Thymus (tissue), 11 donors: ENCODE measurements around the gene XPO5. TPM values are rescaled to one million over a fixed set of nuclear protein-coding genes. Genes with fewer than 3 reads are reported as not detected.
A peak's percentile ranks its signal among the peaks of the same experiment; 100 is the strongest.

ENCODE experiments used
- DNase-seq, 9 donors: peaks; one replicate each; pipeline ENCODE4 v3.0.0-alpha.2; 2013; ENCODE audit warnings: low spot score in 9 of 9, low read depth in 6 of 9, missing footprints in 1 of 9
- H3K27ac ChIP-seq, 2 donors: one replicate each; pipeline ENCODE4 v1.5.1; 2013; ENCODE audit warnings: control low read depth in 1 of 2, low read depth in 1 of 2, low read length in 1 of 2, mild to moderate bottlenecking in 1 of 2, moderate library complexity in 1 of 2
- H3K27me3 ChIP-seq, 2 donors: one replicate each; pipeline ENCODE4 v1.5.1; 2013; ENCODE audit warnings: low read length in 1 of 2; ENCODE audit not compliant: control insufficient read depth in 2 of 2, insufficient read depth in 1 of 2
- H3K36me3 ChIP-seq, 2 donors: one replicate each; pipeline ENCODE4 v1.5.1; 2013; ENCODE audit warnings: low read length in 1 of 2, mild to moderate bottlenecking in 1 of 2, moderate library complexity in 1 of 2; ENCODE audit not compliant: control insufficient read depth in 2 of 2, insufficient read depth in 2 of 2
- H3K4me1 ChIP-seq, 2 donors: one replicate each; pipeline ENCODE4 v1.5.1; 2013; ENCODE audit warnings: low read length in 2 of 2; ENCODE audit not compliant: control insufficient read depth in 2 of 2, insufficient read depth in 2 of 2
- H3K4me3 ChIP-seq, 2 donors: one replicate each; pipeline ENCODE4 v1.5.1; 2013; ENCODE audit warnings: low read length in 2 of 2, control low read depth in 1 of 2, mild to moderate bottlenecking in 1 of 2
- H3K9me3 ChIP-seq, 2 donors: one replicate each; pipeline ENCODE4 v1.5.1; 2013; ENCODE audit warnings: low read length in 1 of 2, mild to moderate bottlenecking in 1 of 2; ENCODE audit not compliant: control insufficient read depth in 2 of 2, insufficient read depth in 1 of 2
- WGBS: extraction: QIAGEN DNeasy Blood & Tissue Kit; methylation state at CpG from one replicate; pipeline ENCODE4 v1.1.7; 2013; 5-methylcytosine and 5-hydroxymethylcytosine counted together
- polyA plus RNA-seq: library from polyadenylated mRNA; stranded (reverse); fragments of 200-250 nt; gene quantifications from one replicate; pipeline ENCODE4 v1.2.3, GENCODE V29; 2013
- total RNA-seq: library from RNA; stranded (reverse); fragments of 120-200 nt; gene quantifications from one replicate; pipeline ENCODE4 v1.2.4, GENCODE V29; 2013
- donor health status: healthy.

The XPO5 gene
- total and polyA plus RNA-seq, 2 donors = 16.7 to 22.4 TPM

GRCh38 chr6:43508481-43509141 lies 67.2 kb downstream of the XPO5 start:
- H3K27me3 ChIP-seq = peaks cover 24 to 43% of the 10 kb centered on the region in 2 donors
- H3K9me3 ChIP-seq = no peaks in the 10 kb centered on the region
- 86% methylated on average over 8 of the region's 8 CpGs for WGBS
- H3K36me3 ChIP-seq = peaks cover 43 to 52% of the 10 kb centered on the region in 2 donors
- no peak overlapping the region for H3K27ac ChIP-seq
- no peak overlapping the region for H3K4me3 ChIP-seq
- H3K4me1 ChIP-seq = peaks cover 3 to 15% of the 10 kb centered on the region in 2 donors
- DNase-seq = no peak

GRCh38 chr6:43506667-43507471 lies 69.0 kb downstream of the XPO5 start:
- WGBS = 40% methylated on average over 14 of the region's 14 CpGs
- Histone ChIP-seq H3K27me3 (peaks cover 24 to 43% of the 10 kb centered on the region in 2 donors), H3K4me1 (peaks cover 3 to 15% of the 10 kb centered on the region in 2 donors), H3K9me3 (no peaks in the 10 kb centered on the region), H3K27ac (no peak overlapping the region), H3K36me3 (peaks cover 43 to 51% of the 10 kb centered on the region in 2 donors), H3K4me3 (no peak overlapping the region)
- DNase-seq = peak; percentile 53 to 88 (median 73)

GRCh38 chr6:43506171-43506570 lies 69.7 kb downstream of the XPO5 start:
- peaks cover 3 to 15% of the 10 kb centered on the region in 2 donors for H3K4me1 ChIP-seq
- no peak overlapping the region for H3K27ac ChIP-seq
- H3K4me3 ChIP-seq = no peak overlapping the region
- no peak for DNase-seq
- H3K36me3 ChIP-seq = peaks cover 40 to 50% of the 10 kb centered on the region in 2 donors
- 94% methylated on average over 3 of the region's 3 CpGs for WGBS
- no peaks in the 10 kb centered on the region for H3K9me3 ChIP-seq
- H3K27me3 ChIP-seq = peaks cover 24 to 43% of the 10 kb centered on the region in 2 donors

GRCh38 chr6:43505718-43506117 lies 70.1 kb downstream of the XPO5 start:
- H3K36me3 ChIP-seq = peaks cover 45 to 50% of the 10 kb centered on the region in 2 donors
- no peak for DNase-seq
- H3K27ac ChIP-seq = no peak overlapping the region
- H3K4me1 ChIP-seq = peaks cover 3 to 15% of the 10 kb centered on the region in 2 donors
- H3K4me3 ChIP-seq = no peak overlapping the region
- WGBS = 90% methylated on average over 6 of the region's 6 CpGs
- H3K27me3 ChIP-seq = peaks cover 24 to 40% of the 10 kb centered on the region in 2 donors
- H3K9me3 ChIP-seq = no peaks in the 10 kb centered on the region

DNA sequence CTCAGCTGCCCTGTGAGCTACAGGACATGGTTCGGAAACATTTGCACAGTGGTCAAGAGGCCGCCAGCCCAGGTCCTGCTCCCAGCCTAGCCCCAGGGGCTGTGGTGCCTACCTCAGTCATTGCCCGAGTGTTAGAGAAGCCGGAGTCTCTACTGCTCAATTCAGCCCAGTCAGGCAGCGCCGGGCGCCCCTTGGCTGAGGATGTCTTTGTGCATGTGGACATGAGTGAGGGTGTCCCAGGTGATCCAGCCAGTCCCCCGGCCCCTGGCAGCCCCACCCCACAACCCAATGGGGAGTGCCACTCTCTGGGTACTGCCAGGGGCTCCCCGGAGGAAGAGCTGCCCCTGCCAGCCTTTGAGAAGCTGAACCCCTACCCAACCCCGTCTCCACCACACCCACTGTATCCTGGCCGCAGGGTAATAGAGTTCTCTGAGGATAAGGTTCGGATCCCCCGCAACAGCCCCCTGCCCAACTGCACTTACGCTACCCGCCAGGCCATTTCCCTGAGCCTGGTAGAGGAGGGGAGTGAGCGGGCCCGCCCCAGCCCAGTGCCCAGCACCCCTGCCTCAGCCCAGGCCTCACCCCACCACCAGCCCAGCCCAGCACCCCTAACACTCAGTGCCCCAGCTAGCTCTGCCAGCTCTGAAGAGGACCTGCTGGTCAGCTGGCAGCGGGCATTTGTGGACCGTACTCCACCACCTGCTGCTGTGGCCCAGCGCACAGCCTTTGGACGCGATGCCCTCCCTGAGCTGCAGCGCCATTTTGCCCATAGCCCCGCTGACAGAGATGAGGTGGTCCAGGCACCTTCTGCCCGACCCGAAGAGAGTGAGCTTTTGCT lies 70.9 kb downstream of the XPO5 start:
- DNase-seq = no peak
- Histone ChIP-seq H3K36me3 (peaks cover 52 to 56% of the 10 kb centered on the region in 2 donors), H3K27me3 (peaks cover 19 to 33% of the 10 kb centered on the region in 2 donors), H3K27ac (no peak overlapping the region), H3K9me3 (no peaks in the 10 kb centered on the region), H3K4me3 (no peak overlapping the region), H3K4me1 (peaks cover 3 to 11% of the 10 kb centered on the region in 2 donors)
- 98% methylated on average over 26 of the region's 26 CpGs for WGBS

DNA sequence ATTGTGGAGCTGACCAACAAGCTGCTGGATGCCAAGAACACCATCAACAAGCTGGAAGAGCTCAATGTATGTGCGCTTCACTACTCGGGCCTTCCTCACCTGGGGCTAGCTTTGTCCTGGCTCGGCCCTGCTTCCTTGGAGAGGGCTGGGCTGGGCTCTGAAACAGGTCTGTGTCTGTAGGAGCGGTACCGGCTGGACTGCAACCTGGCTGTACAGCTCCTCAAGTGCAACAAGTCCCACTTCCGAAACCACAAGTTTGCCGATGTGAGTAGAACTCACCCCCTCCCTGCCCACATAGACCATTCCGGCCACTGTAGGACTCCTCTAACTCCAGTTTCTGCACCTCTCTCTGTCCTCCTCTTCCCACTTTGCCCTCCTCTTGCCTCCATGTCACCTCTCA lies 72.4 kb downstream of the XPO5 start:
- WGBS = 96% methylated on average over 8 of the region's 8 CpGs
- H3K4me1 ChIP-seq = peaks cover 0 to 3% of the 10 kb centered on the region in 2 donors

GRCh38 chr6:43502666-43503065 lies 73.2 kb downstream of the XPO5 start:
- H3K4me1 ChIP-seq = peaks cover 0 to 6% of the 10 kb centered on the region in 2 donors
- no peaks in the 10 kb centered on the region for H3K9me3 ChIP-seq
- H3K27ac ChIP-seq = no peak overlapping the region
- 97% methylated on average over 4 of the region's 4 CpGs for WGBS
- H3K36me3 ChIP-seq = peaks cover 73 to 79% of the 10 kb centered on the region in 2 donors
- H3K4me3 ChIP-seq = no peak overlapping the region
- no peak for DNase-seq
- peaks cover 0 to 10% of the 10 kb centered on the region in 2 donors for H3K27me3 ChIP-seq

More for the DNA sequence above, 72.4 kb downstream of the XPO5 start:
- no peak overlapping the region for H3K27ac ChIP-seq
- DNase-seq = no peak
- no peaks in the 10 kb centered on the region for H3K9me3 ChIP-seq
- peaks cover 4 to 17% of the 10 kb centered on the region in 2 donors for H3K27me3 ChIP-seq
- H3K4me3 ChIP-seq = no peak overlapping the region
- H3K36me3 ChIP-seq = peaks cover 67 to 71% of the 10 kb centered on the region in 2 donors

DNA sequence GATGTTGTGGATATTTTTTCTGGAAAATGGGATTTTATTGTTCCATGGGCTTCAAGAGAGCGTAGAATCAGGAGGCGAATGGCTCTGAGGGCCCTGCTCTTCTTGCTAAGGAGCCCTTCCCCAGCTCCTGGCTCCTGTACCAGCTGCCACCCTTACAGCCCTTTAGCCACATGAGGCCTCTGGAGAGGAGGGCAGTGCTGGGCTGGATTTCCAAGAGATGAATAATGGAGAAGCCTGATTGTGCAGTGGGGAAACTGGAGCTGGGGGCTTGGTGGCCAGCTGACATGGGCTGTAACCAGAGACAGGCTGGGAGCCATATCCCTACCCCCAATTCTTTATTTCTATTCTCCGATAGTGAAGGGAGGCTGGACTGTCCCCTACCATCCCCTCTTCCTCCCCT lies 74.9 kb downstream of the XPO5 start:
- Histone ChIP-seq H3K4me3 (no peak overlapping the region), H3K27ac (no peak overlapping the region), H3K36me3 (peaks cover 77 to 85% of the 10 kb centered on the region in 2 donors), H3K27me3 (no peaks in the 10 kb centered on the region), H3K4me1 (peaks cover 0 to 3% of the 10 kb centered on the region in 2 donors), H3K9me3 (no peaks in the 10 kb centered on the region)
- 100% methylated on average over 3 of the region's 3 CpGs for WGBS
- no peak for DNase-seq
